GM21447 (cell line): Measurements from ENCODE around the gene ALDH1A1.

Experiments used
- ATAC-seq: cut with Tn5 transposase; IDR thresholded peaks from one replicate; pipeline ENCODE4 v1.9.1; 2021; ENCODE audit not compliant: unreplicated experiment

The ALDH1A1 gene

GRCh38 chr9:72921888-72922654 is 30.8 kb downstream of the ALDH1A1 start:
- no peak for ATAC-seq

GRCh38 chr9:72919246-72919945 is 33.5 kb downstream of the ALDH1A1 start:
- no peak for ATAC-seq

- ATAC-seq: no peak
Measured at GRCh38 chr9:72917892-72918509, 34.9 kb downstream of the ALDH1A1 start.

GRCh38 chr9:72915659-72916058 is 37.2 kb downstream of the ALDH1A1 start:
- ATAC-seq: no peak

- no peak for ATAC-seq
Measured at GRCh38 chr9:72914750-72915149, 38.1 kb downstream of the ALDH1A1 start.

- ATAC-seq: no peak
Measured at GRCh38 chr9:72913382-72914009, 39.4 kb downstream of the ALDH1A1 start.

- ATAC-seq: no peak
Measured at GRCh38 chr9:72912476-72913381, 40.1 kb downstream of the ALDH1A1 start.

- no peak for ATAC-seq
Measured at GRCh38 chr9:72911816-72912215, 41.0 kb downstream of the ALDH1A1 start.

- ATAC-seq: no peak
Measured at GRCh38 chr9:72911247-72911775, 41.5 kb downstream of the ALDH1A1 start.

- ATAC-seq: no peak
Measured at GRCh38 chr9:72909428-72909827, 43.4 kb downstream of the ALDH1A1 start.

GRCh38 chr9:72907421-72907820 is 45.4 kb downstream of the ALDH1A1 start:
- ATAC-seq: no peak

GRCh38 chr9:72906810-72907209 is 46.0 kb downstream of the ALDH1A1 start:
- ATAC-seq: no peak

- no peak for ATAC-seq
Measured at GRCh38 chr9:72905514-72906480, 47.1 kb downstream of the ALDH1A1 start.

- no peak for ATAC-seq
Measured at GRCh38 chr9:72904267-72905093, 48.4 kb downstream of the ALDH1A1 start.

GRCh38 chr9:72903103-72903502 is 49.8 kb downstream of the ALDH1A1 start:
- ATAC-seq: no peak

- no peak for ATAC-seq
Measured at GRCh38 chr9:72902268-72902667, 50.6 kb downstream of the ALDH1A1 start.

- ATAC-seq: no peak
Measured at GRCh38 chr9:72899734-72900477, 52.9 kb downstream of the ALDH1A1 start.
